ENCODE results near the gene A1CF. TPM values are rescaled to one million over a fixed set of nuclear protein-coding genes. Genes with fewer than 3 reads are reported as not detected.

A1CF gene
- total RNA-seq (not detected), polyA plus RNA-seq (under 1 TPM in 1 of 3 donors, not detected in 2; under 0.01 TPM)
- long read RNA-seq, donor 1: 0 reads
- long read RNA-seq, donor 2: 0 reads

GRCh38 chr10:50885097-50885859 is at the start of gene A1CF:
A1CF (minus strand) TSS chr10:50885627; CDS start chr10:50859940, 25,687 bp downstream.
- no peak for DNase-seq
- H3K27ac ChIP-seq: no peak within 1 kb of the TSS
- H3K36me3 ChIP-seq: no peaks in the 10 kb centered on the region
- H3K4me3 ChIP-seq: no peak within 1 kb of the TSS
- H3K4me1 ChIP-seq: no peaks in the 10 kb centered on the region
- no peaks in the 10 kb centered on the region for H3K9me3 ChIP-seq
- 74 to 89% (median 84%) methylated on average over 7 of the region's 7 CpGs for WGBS, 5 donors
- no peak for TF ChIP-seq POLR2A (IDR thresholded peaks at IDR 0.05)
- no peak for TF ChIP-seq CTCF (IDR thresholded peaks at IDR 0.05 in 8 of 11, conservative IDR thresholded peaks at IDR 0.05 in 3 of 11)
- no peak for TF ChIP-seq POLR2AphosphoS5 (IDR thresholded peaks at IDR 0.05)
- intact Hi-C loops (cut with DNase I; ENCODE audit: low total_unique reads): no loop called here
- H3K27me3 ChIP-seq (replicated peaks in 1 of 7): peaks cover 0 to 10% (median 0%) of the 10 kb centered on the region in 7 donors

- 51 to 78% (median 70%) methylated on average over 3 of the region's 3 CpGs for WGBS, 5 donors
- DNase-seq: no peak
- Histone ChIP-seq H3K9me3 (no peaks in the 10 kb centered on the region), H3K36me3 (no peaks in the 10 kb centered on the region), H3K27me3 (replicated peaks in 1 of 7) (no peaks in the 10 kb centered on the region), H3K4me1 (no peaks in the 10 kb centered on the region), H3K4me3 (no peak overlapping the region), H3K27ac (no peak overlapping the region)
- intact Hi-C loops (cut with DNase I; ENCODE audit: low total_unique reads): no loop called here
- no peak for TF ChIP-seq CTCF (IDR thresholded peaks at IDR 0.05 in 8 of 11, conservative IDR thresholded peaks at IDR 0.05 in 3 of 11)
- TF ChIP-seq POLR2A (IDR thresholded peaks at IDR 0.05): no peak
- no peak for TF ChIP-seq POLR2AphosphoS5 (IDR thresholded peaks at IDR 0.05)
Measured at GRCh38 chr10:50931948-50932431, 46.6 kb upstream of the A1CF start.

GRCh38 chr10:50929670-50930069 is 44.2 kb upstream of the A1CF start:
- intact Hi-C loops (cut with DNase I; ENCODE audit: low total_unique reads): no loop called here
- 75 to 94% (median 78%) methylated on average over 1 of the region's 1 CpG for WGBS, 5 donors

More at GRCh38 chr10:50929670-50930069, 44.2 kb upstream of the A1CF start:
- Histone ChIP-seq H3K27me3 (replicated peaks in 1 of 7) (no peaks in the 10 kb centered on the region), H3K4me1 (no peaks in the 10 kb centered on the region), H3K36me3 (no peaks in the 10 kb centered on the region), H3K4me3 (no peak overlapping the region), H3K9me3 (peaks cover 0 to 2% (median 0%) of the 10 kb centered on the region in 8 donors), H3K27ac (no peak overlapping the region)
- DNase-seq: no peak
- TF ChIP-seq CTCF (IDR thresholded peaks at IDR 0.05 in 8 of 11, conservative IDR thresholded peaks at IDR 0.05 in 3 of 11) (no peak), POLR2A (IDR thresholded peaks at IDR 0.05) (no peak), POLR2AphosphoS5 (IDR thresholded peaks at IDR 0.05) (no peak)
